Measurements from ENCODE around the gene KCNK17. TPM values are rescaled to one million over a fixed set of nuclear protein-coding genes. Genes with fewer than 3 reads are reported as not detected.
A peak's percentile ranks its signal among the peaks of the same experiment; 100 is the strongest.

KCNK17 gene
- total and polyA plus RNA-seq, 2 of the 8 experiments (the other 6 are each of a cell fraction or from before 2014, with no cell fraction given), result 2.9 to 3.4 TPM

DNA sequence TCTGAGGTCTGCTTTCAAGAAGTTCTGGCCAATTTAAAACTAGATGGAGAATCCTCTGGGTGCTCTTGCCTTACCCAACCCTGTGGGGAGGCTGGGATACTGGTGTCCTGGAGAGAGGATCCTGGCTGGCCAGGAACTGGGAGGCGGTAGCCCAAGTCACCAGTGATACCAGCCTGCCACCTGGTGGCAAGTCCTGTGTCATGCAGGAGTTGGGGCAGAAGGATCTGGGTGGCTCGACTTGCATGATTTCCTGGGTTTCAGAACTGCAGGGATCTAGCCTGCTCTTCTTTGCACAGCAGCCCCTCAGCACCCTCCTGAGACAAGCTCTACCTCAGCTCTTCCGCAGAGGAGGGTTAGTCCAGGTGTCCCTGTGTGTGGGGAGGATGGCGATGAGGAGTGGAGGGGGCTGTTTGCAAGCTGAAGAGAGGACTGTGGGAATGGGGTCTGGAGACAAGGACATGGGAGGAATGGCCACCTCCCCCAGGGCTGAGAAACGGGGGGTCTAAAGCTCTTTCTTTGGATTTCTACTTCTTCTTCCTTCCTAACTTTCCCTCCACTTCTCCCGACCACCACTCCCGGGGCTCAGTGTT lies 4.2 kb downstream of the KCNK17 start (continued):
- TF ChIP-seq HDAC6 (IDR thresholded peaks at IDR 0.05; ENCODE audit: low read depth, low read length) (no peak), BRCA1 (IDR thresholded peaks at IDR 0.05; ENCODE audit: low read depth, low read length) (no peak), ASH2L (IDR thresholded peaks at IDR 0.05; ENCODE audit: low read length) (no peak), EGR1 (IDR thresholded peaks at IDR 0.05; ENCODE audit: borderline replicate concordance, low read depth, low read length) (no peak), YY1 (IDR thresholded peaks at IDR 0.05; ENCODE audit: low read depth, low read length) (0 out of 2 replicates have a peak, but pooled peaks have one; percentile 23), SIX5 (IDR thresholded peaks at IDR 0.05; ENCODE audit: low read depth, low read length) (no peak), SP2 (IDR thresholded peaks at IDR 0.05; ENCODE audit: low read length) (no peak), SUZ12 (IDR thresholded peaks at IDR 0.05; ENCODE audit: low read length) (no peak), POU5F1 (IDR thresholded peaks at IDR 0.05; ENCODE audit: low read depth, low read length) (no peak), EP300 (IDR thresholded peaks at IDR 0.05; ENCODE audit: borderline replicate concordance in 1 of 2, low read depth in 2 of 2, low read length in 2 of 2) (no peak), POLR2A (IDR thresholded peaks at IDR 0.05; ENCODE audit: control extremely low read depth in 1 of 2, low read depth in 2 of 2, low read length in 2 of 2) (no peak), TBP (IDR thresholded peaks at IDR 0.05; ENCODE audit: low read depth, low read length) (no peak), CEBPB (IDR thresholded peaks at IDR 0.05; ENCODE audit: low read depth, low read length) (no peak), NRF1 (IDR thresholded peaks at IDR 0.05; ENCODE audit: low read depth, low read length) (no peak), TAF7 (optimal IDR thresholded peaks at IDR 0.05; ENCODE audit: borderline replicate concordance, low read depth, low read length) (no peak), NANOG (IDR thresholded peaks at IDR 0.05; ENCODE audit: insufficient read depth, low read depth, low read length, poor library complexity, severe bottlenecking) (no peak), GABPA (IDR thresholded peaks at IDR 0.05; ENCODE audit: borderline replicate concordance, insufficient read depth, low read length) (no peak), SIN3A (conservative IDR thresholded peaks at IDR 0.05 in 1 of 2, IDR thresholded peaks at IDR 0.05 in 1 of 2; ENCODE audit: low read depth in 1 of 2, low read length in 2 of 2) (no peak; a peak in 1 of 4 replicates), CBX8 (IDR thresholded peaks at IDR 0.05; ENCODE audit: borderline replicate concordance, low read depth, low read length) (no peak), RFX5 (IDR thresholded peaks at IDR 0.05; ENCODE audit: borderline replicate concordance, low read depth, low read length) (no peak)
- TF ChIP-seq, protein P1, sequence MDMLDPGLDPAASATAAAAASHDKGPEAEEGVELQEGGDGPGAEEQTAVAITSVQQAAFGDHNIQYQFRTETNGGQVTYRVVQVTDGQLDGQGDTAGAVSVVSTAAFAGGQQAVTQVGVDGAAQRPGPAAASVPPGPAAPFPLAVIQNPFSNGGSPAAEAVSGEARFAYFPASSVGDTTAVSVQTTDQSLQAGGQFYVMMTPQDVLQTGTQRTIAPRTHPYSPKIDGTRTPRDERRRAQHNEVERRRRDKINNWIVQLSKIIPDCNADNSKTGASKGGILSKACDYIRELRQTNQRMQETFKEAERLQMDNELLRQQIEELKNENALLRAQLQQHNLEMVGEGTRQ (IDR thresholded peaks at IDR 0.05; ENCODE audit: low read length), result no peak
- TF ChIP-seq, protein P2, sequence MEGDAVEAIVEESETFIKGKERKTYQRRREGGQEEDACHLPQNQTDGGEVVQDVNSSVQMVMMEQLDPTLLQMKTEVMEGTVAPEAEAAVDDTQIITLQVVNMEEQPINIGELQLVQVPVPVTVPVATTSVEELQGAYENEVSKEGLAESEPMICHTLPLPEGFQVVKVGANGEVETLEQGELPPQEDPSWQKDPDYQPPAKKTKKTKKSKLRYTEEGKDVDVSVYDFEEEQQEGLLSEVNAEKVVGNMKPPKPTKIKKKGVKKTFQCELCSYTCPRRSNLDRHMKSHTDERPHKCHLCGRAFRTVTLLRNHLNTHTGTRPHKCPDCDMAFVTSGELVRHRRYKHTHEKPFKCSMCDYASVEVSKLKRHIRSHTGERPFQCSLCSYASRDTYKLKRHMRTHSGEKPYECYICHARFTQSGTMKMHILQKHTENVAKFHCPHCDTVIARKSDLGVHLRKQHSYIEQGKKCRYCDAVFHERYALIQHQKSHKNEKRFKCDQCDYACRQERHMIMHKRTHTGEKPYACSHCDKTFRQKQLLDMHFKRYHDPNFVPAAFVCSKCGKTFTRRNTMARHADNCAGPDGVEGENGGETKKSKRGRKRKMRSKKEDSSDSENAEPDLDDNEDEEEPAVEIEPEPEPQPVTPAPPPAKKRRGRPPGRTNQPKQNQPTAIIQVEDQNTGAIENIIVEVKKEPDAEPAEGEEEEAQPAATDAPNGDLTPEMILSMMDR (IDR thresholded peaks at IDR 0.05; ENCODE audit: control extremely low read depth in 1 of 3, insufficient read depth in 1 of 3, low read depth in 1 of 3, low read length in 3 of 3), result peak in 2 of 3 experiments; percentile 97 to 99; a peak in 3 of 4 replicates

Measured in H1 (cell line).